HG03575 (cell line): ENCODE data around the gene CACNA1D.

Experiments used
- ATAC-seq: cut with Tn5 transposase; IDR thresholded peaks from one replicate; pipeline ENCODE4 v1.9.1; 2021; ENCODE audit not compliant: unreplicated experiment, insufficient number of reproducible peaks, low FRiP score; ENCODE audit errors: extremely low read depth

The CACNA1D gene

DNA sequence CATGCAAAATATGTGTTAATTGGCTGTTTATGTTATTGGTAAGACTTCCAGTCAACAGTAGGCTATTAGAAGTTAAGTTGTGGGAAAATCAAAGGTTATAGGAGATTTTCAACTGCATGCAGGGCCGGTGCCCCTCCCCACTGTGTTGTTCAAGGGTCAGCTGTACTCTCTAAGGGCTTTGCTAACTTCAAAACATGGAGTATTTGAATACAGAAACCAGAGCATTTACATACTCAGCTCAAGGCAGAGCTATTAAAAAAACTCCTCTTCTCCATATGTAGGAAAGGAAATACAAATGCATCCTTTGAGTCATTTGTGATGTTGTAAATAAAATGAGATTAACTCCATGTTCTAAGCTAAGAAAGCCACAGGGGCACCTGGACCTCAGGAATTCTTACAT, 368.7 kb downstream of the CACNA1D start:
- no peak for ATAC-seq
